ENCODE results near the gene HOXC13.

HOXC13 gene

DNA sequence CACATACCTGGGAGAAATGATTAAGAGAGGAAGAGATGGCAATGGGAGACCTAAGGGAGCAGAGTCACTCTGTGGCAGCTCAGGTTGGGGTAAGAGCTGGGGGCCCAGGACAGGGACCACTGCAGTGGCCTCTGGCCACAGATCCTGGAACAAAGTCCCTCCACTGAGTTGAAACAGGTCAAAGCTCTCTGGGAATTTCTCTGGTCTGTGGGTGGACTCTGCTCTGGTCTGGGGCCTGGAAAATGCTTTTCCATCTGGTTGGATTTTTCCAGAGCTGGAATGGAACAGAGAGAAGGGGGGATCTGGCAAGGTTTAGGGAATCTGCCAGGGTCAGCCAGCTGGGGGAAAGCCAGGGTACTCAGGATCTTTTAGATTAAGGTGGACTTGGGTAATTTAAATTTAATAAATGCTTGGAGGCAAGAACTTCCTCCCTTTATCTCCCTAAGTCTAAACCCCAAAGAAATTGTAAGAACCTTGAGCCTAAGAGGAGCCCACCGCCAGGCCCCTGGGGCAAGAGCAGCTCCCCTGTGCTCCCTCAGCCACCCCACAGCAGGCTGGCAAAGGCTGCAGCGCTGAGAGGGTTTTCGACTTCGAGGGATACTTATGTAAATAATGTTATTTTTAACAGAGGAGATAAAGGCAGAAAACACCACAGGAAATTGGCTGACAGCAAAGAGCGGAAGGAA is 50.1 kb downstream of the HOXC13 start:
- H3K9me3 ChIP-seq (ENCODE audit: control insufficient read depth in 2 of 2, low read length in 2 of 2), result no peaks in the 10 kb centered on the region
- H3K27me3 ChIP-seq (ENCODE audit: control insufficient read depth in 2 of 2, insufficient read depth in 2 of 2, low read length in 2 of 2), result peaks cover 87 to 93% of the 10 kb centered on the region in 2 donors
- no peak overlapping the region for H3K4me3 ChIP-seq (ENCODE audit: low read length in 2 of 2)
- no peaks in the 10 kb centered on the region for H3K36me3 ChIP-seq (ENCODE audit: control insufficient read depth in 2 of 2, insufficient read depth in 2 of 2, low read length in 2 of 2)
- peaks cover 0 to 8% of the 10 kb centered on the region in 2 donors for H3K4me1 ChIP-seq (ENCODE audit: control insufficient read depth in 2 of 2, insufficient read depth in 2 of 2, low read length in 2 of 2)
- H3K27ac ChIP-seq (ENCODE audit: low read depth in 2 of 2, low read length in 2 of 2), result no peak overlapping the region
- H3K9ac ChIP-seq (ENCODE audit: low read depth in 1 of 2, low read length in 2 of 2), result no peak overlapping the region

DNA sequence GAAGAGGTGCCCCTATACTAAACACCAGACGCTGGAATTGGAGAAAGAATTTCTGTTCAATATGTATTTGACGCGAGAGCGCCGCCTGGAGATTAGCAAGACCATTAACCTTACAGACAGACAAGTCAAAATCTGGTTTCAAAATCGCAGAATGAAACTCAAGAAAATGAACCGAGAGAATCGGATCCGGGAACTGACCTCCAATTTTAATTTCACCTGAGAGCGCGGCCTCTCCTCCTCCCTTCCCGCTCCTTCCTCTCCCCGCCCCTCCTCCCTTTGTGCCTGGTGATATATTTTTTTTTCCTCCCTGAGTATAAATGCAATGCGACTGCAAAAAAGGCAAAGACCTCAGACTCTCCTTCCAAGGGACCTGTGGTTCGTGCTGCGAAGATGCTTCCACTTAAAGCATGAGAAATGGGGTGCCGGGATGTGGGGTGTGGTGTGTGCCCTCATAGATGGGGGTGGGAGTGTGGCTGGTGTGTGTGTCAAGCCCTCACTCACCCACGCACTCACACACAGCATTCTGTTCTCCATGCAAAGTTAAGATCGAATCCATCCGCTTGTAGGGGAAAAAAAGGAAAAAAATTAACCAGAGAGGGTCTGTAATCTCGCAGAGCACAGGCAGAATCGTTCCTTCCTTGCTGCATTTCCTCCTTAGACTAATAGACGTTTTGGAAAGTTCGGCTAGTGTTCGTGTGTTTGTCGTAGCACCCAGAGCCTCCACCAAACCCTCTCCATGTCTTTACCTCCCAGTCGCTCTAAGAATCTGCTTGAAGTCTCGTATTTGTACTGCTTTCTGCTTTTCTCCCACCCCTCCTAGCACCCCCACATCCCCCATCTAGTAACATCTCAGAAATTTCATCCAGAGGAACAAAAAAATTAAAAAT is 50.8 kb downstream of the HOXC13 start:
- peaks cover 89 to 94% of the 10 kb centered on the region in 2 donors for H3K27me3 ChIP-seq (ENCODE audit: control insufficient read depth in 2 of 2, insufficient read depth in 2 of 2, low read length in 2 of 2)
- no peaks in the 10 kb centered on the region for H3K36me3 ChIP-seq (ENCODE audit: control insufficient read depth in 2 of 2, insufficient read depth in 2 of 2, low read length in 2 of 2)
- no peak overlapping the region for H3K4me3 ChIP-seq (ENCODE audit: low read length in 2 of 2)
- peaks cover 3 to 11% of the 10 kb centered on the region in 2 donors for H3K4me1 ChIP-seq (ENCODE audit: control insufficient read depth in 2 of 2, insufficient read depth in 2 of 2, low read length in 2 of 2)
- no peaks in the 10 kb centered on the region for H3K9me3 ChIP-seq (ENCODE audit: control insufficient read depth in 2 of 2, low read length in 2 of 2)
- H3K27ac ChIP-seq (ENCODE audit: low read depth in 2 of 2, low read length in 2 of 2), result no peak overlapping the region
- H3K9ac ChIP-seq (ENCODE audit: low read depth in 1 of 2, low read length in 2 of 2), result no peak overlapping the region

- Histone ChIP-seq H3K4me1 (ENCODE audit: control insufficient read depth in 2 of 2, insufficient read depth in 2 of 2, low read length in 2 of 2) (peaks cover 11 to 15% of the 10 kb centered on the region in 2 donors), H3K9ac (ENCODE audit: low read depth in 1 of 2, low read length in 2 of 2) (no peak overlapping the region), H3K4me3 (ENCODE audit: low read length in 2 of 2) (no peak overlapping the region), H3K9me3 (ENCODE audit: control insufficient read depth in 2 of 2, low read length in 2 of 2) (no peaks in the 10 kb centered on the region), H3K27ac (ENCODE audit: low read depth in 2 of 2, low read length in 2 of 2) (no peak overlapping the region), H3K36me3 (ENCODE audit: control insufficient read depth in 2 of 2, insufficient read depth in 2 of 2, low read length in 2 of 2) (no peaks in the 10 kb centered on the region), H3K27me3 (ENCODE audit: control insufficient read depth in 2 of 2, insufficient read depth in 2 of 2, low read length in 2 of 2) (peaks cover 93 to 96% of the 10 kb centered on the region in 2 donors)
Observed at GRCh38 chr12:53990311-53991076, 51.9 kb downstream of the HOXC13 start.

GRCh38 chr12:53991077-53991460 is 52.4 kb downstream of the HOXC13 start:
- peaks cover 15 to 16% of the 10 kb centered on the region in 2 donors for H3K4me1 ChIP-seq (ENCODE audit: control insufficient read depth in 2 of 2, insufficient read depth in 2 of 2, low read length in 2 of 2)
- H3K9ac ChIP-seq (ENCODE audit: low read depth in 1 of 2, low read length in 2 of 2), result no peak overlapping the region
- H3K27me3 ChIP-seq (ENCODE audit: control insufficient read depth in 2 of 2, insufficient read depth in 2 of 2, low read length in 2 of 2), result peaks cover 91 to 96% of the 10 kb centered on the region in 2 donors
- H3K4me3 ChIP-seq (ENCODE audit: low read length in 2 of 2), result no peak overlapping the region
- H3K36me3 ChIP-seq (ENCODE audit: control insufficient read depth in 2 of 2, insufficient read depth in 2 of 2, low read length in 2 of 2), result no peaks in the 10 kb centered on the region
- H3K27ac ChIP-seq (ENCODE audit: low read depth in 2 of 2, low read length in 2 of 2), result no peak overlapping the region
- no peaks in the 10 kb centered on the region for H3K9me3 ChIP-seq (ENCODE audit: control insufficient read depth in 2 of 2, low read length in 2 of 2)

DNA sequence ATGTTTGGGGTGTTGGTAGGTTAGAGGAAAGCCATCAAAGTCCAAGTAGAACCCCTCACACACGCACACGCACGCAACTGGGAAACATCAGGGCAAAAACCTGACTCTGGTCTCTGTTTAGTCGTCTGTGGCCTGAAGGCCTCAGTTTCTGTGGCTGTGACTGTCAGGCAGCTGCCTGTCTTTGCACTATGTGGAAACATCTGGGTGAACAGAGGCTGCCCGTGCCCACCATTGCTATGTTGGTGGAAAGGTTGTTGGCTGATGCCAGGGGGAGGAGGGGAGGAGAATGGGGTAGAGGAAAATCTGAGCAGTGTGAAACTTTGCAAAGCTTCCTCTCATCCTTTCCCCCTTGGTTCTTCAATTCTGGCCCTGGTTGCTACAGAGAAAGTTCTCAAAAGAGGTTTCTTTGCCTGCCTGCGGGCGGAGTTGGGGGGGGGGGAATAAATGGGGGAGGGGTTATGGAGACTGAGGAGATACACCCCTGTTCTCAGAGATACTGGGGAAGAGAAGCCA is 53.8 kb downstream of the HOXC13 start:
- Histone ChIP-seq H3K4me3 (ENCODE audit: low read length in 2 of 2) (no peak overlapping the region), H3K4me1 (ENCODE audit: control insufficient read depth in 2 of 2, insufficient read depth in 2 of 2, low read length in 2 of 2) (peaks cover 18 to 19% of the 10 kb centered on the region in 2 donors), H3K36me3 (ENCODE audit: control insufficient read depth in 2 of 2, insufficient read depth in 2 of 2, low read length in 2 of 2) (no peaks in the 10 kb centered on the region), H3K27ac (ENCODE audit: low read depth in 2 of 2, low read length in 2 of 2) (no peak overlapping the region), H3K27me3 (ENCODE audit: control insufficient read depth in 2 of 2, insufficient read depth in 2 of 2, low read length in 2 of 2) (peaks cover 91 to 97% of the 10 kb centered on the region in 2 donors), H3K9me3 (ENCODE audit: control insufficient read depth in 2 of 2, low read length in 2 of 2) (no peaks in the 10 kb centered on the region), H3K9ac (ENCODE audit: low read depth in 1 of 2, low read length in 2 of 2) (no peak overlapping the region)

- peaks cover 18 to 19% of the 10 kb centered on the region in 2 donors for H3K4me1 ChIP-seq (ENCODE audit: control insufficient read depth in 2 of 2, insufficient read depth in 2 of 2, low read length in 2 of 2)
- H3K36me3 ChIP-seq (ENCODE audit: control insufficient read depth in 2 of 2, insufficient read depth in 2 of 2, low read length in 2 of 2), result no peaks in the 10 kb centered on the region
- H3K4me3 ChIP-seq (ENCODE audit: low read length in 2 of 2), result no peak overlapping the region
- H3K27me3 ChIP-seq (ENCODE audit: control insufficient read depth in 2 of 2, insufficient read depth in 2 of 2, low read length in 2 of 2), result peaks cover 90 to 97% of the 10 kb centered on the region in 2 donors
- H3K27ac ChIP-seq (ENCODE audit: low read depth in 2 of 2, low read length in 2 of 2), result no peak overlapping the region
- no peaks in the 10 kb centered on the region for H3K9me3 ChIP-seq (ENCODE audit: control insufficient read depth in 2 of 2, low read length in 2 of 2)
- no peak overlapping the region for H3K9ac ChIP-seq (ENCODE audit: low read depth in 1 of 2, low read length in 2 of 2)
Observed at GRCh38 chr12:53993162-53994008, 54.8 kb downstream of the HOXC13 start.

DNA sequence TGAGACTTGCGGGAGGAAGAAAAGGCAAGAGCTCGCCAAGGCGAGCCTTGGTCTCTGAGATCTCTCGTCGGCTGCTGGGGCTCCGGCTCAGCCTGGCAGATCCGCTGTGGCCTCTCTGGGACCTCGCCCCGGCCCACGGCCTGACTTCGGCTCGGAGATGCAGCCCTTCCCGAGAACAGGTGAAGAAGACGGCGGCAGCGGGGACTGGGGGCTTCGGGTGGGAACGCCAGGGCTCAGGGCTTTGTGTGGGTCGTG is 55.3 kb downstream of the HOXC13 start:
- Histone ChIP-seq H3K9ac (ENCODE audit: low read depth in 1 of 2, low read length in 2 of 2) (no peak overlapping the region), H3K27me3 (ENCODE audit: control insufficient read depth in 2 of 2, insufficient read depth in 2 of 2, low read length in 2 of 2) (peaks cover 91 to 97% of the 10 kb centered on the region in 2 donors), H3K4me1 (ENCODE audit: control insufficient read depth in 2 of 2, insufficient read depth in 2 of 2, low read length in 2 of 2) (peaks cover 18 to 19% of the 10 kb centered on the region in 2 donors), H3K36me3 (ENCODE audit: control insufficient read depth in 2 of 2, insufficient read depth in 2 of 2, low read length in 2 of 2) (no peaks in the 10 kb centered on the region), H3K9me3 (ENCODE audit: control insufficient read depth in 2 of 2, low read length in 2 of 2) (no peaks in the 10 kb centered on the region), H3K27ac (ENCODE audit: low read depth in 2 of 2, low read length in 2 of 2) (no peak overlapping the region), H3K4me3 (ENCODE audit: low read length in 2 of 2) (no peak overlapping the region)

- no peak overlapping the region for H3K4me3 ChIP-seq (ENCODE audit: low read length in 2 of 2)
- no peaks in the 10 kb centered on the region for H3K36me3 ChIP-seq (ENCODE audit: control insufficient read depth in 2 of 2, insufficient read depth in 2 of 2, low read length in 2 of 2)
- peaks cover 87 to 94% of the 10 kb centered on the region in 2 donors for H3K27me3 ChIP-seq (ENCODE audit: control insufficient read depth in 2 of 2, insufficient read depth in 2 of 2, low read length in 2 of 2)
- no peaks in the 10 kb centered on the region for H3K9me3 ChIP-seq (ENCODE audit: control insufficient read depth in 2 of 2, low read length in 2 of 2)
- peaks cover 16 to 18% of the 10 kb centered on the region in 2 donors for H3K4me1 ChIP-seq (ENCODE audit: control insufficient read depth in 2 of 2, insufficient read depth in 2 of 2, low read length in 2 of 2)
- H3K9ac ChIP-seq (ENCODE audit: low read depth in 1 of 2, low read length in 2 of 2), result no peak overlapping the region
- no peak overlapping the region for H3K27ac ChIP-seq (ENCODE audit: low read depth in 2 of 2, low read length in 2 of 2)
Observed at GRCh38 chr12:53994264-53995001, 55.8 kb downstream of the HOXC13 start.

DNA sequence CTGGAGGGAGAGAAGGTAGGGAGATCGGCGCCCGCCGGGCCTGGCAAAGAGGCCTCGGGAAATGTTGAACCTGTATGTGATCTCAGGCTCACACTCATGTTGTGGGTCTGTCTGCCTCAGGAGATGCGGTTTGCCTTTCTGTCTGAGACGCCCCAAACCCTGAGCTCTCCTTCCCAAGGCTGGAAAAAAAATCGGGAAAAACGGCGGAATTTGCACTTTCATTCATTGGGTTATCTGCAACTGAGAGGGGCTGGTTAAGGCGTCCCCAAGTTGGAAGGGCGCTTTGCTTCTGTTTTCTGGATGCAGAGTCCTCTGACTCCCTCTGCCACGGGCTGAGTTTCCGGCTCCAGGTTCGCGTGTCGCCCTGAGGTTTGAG is 56.4 kb downstream of the HOXC13 start:
- Histone ChIP-seq H3K27ac (ENCODE audit: low read depth in 2 of 2, low read length in 2 of 2) (no peak overlapping the region), H3K4me1 (ENCODE audit: control insufficient read depth in 2 of 2, insufficient read depth in 2 of 2, low read length in 2 of 2) (peaks cover 18 to 19% of the 10 kb centered on the region in 2 donors), H3K9me3 (ENCODE audit: control insufficient read depth in 2 of 2, low read length in 2 of 2) (no peaks in the 10 kb centered on the region), H3K4me3 (ENCODE audit: low read length in 2 of 2) (no peak overlapping the region), H3K9ac (ENCODE audit: low read depth in 1 of 2, low read length in 2 of 2) (no peak overlapping the region), H3K36me3 (ENCODE audit: control insufficient read depth in 2 of 2, insufficient read depth in 2 of 2, low read length in 2 of 2) (no peaks in the 10 kb centered on the region), H3K27me3 (ENCODE audit: control insufficient read depth in 2 of 2, insufficient read depth in 2 of 2, low read length in 2 of 2) (peaks cover 89 to 94% of the 10 kb centered on the region in 2 donors)

Measured in mucosa of rectum (tissue), 2 donors.